ENCODE measurements around the gene PHLPP1. TPM values are rescaled to one million over a fixed set of nuclear protein-coding genes. Genes with fewer than 3 reads are reported as not detected.

Gene PHLPP1
- total and polyA plus RNA-seq, 2 donors = 3.2 to 4.5 TPM

DNA sequence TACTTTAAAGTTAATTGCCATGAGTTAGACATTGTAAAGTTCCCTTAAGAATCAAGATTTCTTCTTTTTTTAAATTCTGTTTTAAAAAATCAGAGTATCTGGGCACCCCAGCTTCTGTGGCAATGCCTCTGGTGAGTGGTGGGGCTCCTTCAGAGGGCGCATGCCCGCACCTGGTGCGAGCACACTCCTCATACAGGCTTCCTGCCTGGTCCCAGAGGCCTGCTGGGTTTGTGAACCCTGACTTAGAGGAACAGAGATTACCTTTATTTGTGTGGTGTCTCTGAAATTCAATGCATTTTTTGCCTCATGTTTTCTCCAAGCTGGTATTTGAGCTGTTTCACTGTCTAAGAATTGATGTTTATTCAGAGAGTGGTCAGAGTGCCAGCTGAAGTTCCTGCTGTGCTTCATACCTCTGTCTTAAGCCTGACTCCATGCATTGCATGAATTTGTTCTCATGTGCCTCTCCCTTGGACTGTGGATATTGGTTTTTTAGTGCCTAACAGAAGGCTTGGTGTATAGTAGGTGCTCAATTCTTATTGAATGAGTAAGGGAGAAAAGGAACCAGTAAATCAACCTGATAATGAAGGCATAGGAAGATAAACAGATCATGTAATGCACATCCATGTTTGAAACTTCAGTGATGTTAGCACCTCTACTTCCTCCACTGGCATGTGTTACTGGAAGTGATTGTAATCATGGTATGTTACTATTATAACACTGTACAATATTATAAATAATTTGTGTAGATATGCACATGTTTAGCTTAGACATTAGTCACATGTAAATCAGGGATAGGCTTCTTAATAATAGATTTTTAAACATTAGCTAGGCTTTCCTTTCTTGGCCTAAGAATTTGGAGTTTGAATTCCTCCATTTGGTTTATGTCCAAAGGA is 29.0 kb downstream of the PHLPP1 start:
- H3K36me3 ChIP-seq (ENCODE audit: control insufficient read depth in 2 of 2, insufficient read depth in 2 of 2, low read length in 1 of 2) = no peaks in the 10 kb centered on the region
- H3K27me3 ChIP-seq (ENCODE audit: control insufficient read depth in 2 of 2, insufficient read depth in 1 of 2, low read length in 1 of 2) = no peaks in the 10 kb centered on the region
- 31% methylated on average over 3 of the region's 3 CpGs for WGBS
- peak overlapping the region in 1 of 2 donors; percentile 22 for H3K27ac ChIP-seq (ENCODE audit: low read depth in 1 of 2, low read length in 1 of 2)
- no peak overlapping the region for H3K4me3 ChIP-seq (ENCODE audit: low read length in 2 of 2)
- DNase-seq (ENCODE audit: low read depth in 6 of 9, low spot score in 9 of 9) = peak in 5 of 9 donors; percentile 27 to 62 (median 32)
- peaks cover 3 to 15% of the 10 kb centered on the region in 2 donors for H3K4me1 ChIP-seq (ENCODE audit: control insufficient read depth in 2 of 2, insufficient read depth in 2 of 2, low read length in 2 of 2)
- peaks cover 0 to under 1% of the 10 kb centered on the region in 2 donors for H3K9me3 ChIP-seq (ENCODE audit: control insufficient read depth in 2 of 2, insufficient read depth in 1 of 2, low read length in 1 of 2)

GRCh38 chr18:62745089-62745751 is 29.9 kb downstream of the PHLPP1 start:
- Histone ChIP-seq H3K27ac (ENCODE audit: low read depth in 1 of 2, low read length in 1 of 2) (no peak overlapping the region), H3K36me3 (ENCODE audit: control insufficient read depth in 2 of 2, insufficient read depth in 2 of 2, low read length in 1 of 2) (no peaks in the 10 kb centered on the region), H3K4me3 (ENCODE audit: low read length in 2 of 2) (no peak overlapping the region), H3K27me3 (ENCODE audit: control insufficient read depth in 2 of 2, insufficient read depth in 1 of 2, low read length in 1 of 2) (no peaks in the 10 kb centered on the region), H3K9me3 (ENCODE audit: control insufficient read depth in 2 of 2, insufficient read depth in 1 of 2, low read length in 1 of 2) (peaks cover 0 to 4% of the 10 kb centered on the region in 2 donors), H3K4me1 (ENCODE audit: control insufficient read depth in 2 of 2, insufficient read depth in 2 of 2, low read length in 2 of 2) (peaks cover 3 to 15% of the 10 kb centered on the region in 2 donors)
- DNase-seq (ENCODE audit: low read depth in 6 of 9, low spot score in 9 of 9) = no peak
- 95% methylated on average over 3 of the region's 3 CpGs for WGBS

DNA sequence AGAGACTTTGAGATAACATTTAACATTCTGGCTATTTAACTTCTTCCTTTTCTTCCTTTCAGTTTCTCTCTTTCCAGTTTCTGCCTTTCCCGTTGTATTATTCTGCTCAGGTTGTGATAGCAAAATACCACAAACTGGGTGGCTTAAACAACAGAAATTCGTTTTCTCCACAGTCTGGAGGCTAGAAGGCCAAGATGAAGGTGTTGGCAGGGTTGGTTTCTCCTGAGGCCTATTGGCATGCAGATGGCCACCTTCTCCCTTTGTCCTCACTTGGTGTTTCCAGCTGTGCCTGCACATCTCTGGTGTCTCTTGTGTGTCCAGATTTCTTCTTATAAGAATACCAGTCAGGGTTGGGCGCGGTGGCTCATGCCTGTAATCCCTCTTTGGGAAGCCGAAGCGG is 34.0 kb downstream of the PHLPP1 start:
- 88% methylated on average over 6 of the region's 6 CpGs for WGBS
- Histone ChIP-seq H3K27ac (ENCODE audit: low read depth in 1 of 2, low read length in 1 of 2) (no peak overlapping the region), H3K4me3 (ENCODE audit: low read length in 2 of 2) (no peak overlapping the region), H3K9me3 (ENCODE audit: control insufficient read depth in 2 of 2, insufficient read depth in 1 of 2, low read length in 1 of 2) (peaks cover 0 to 4% of the 10 kb centered on the region in 2 donors), H3K4me1 (ENCODE audit: control insufficient read depth in 2 of 2, insufficient read depth in 2 of 2, low read length in 2 of 2) (peaks cover 9 to 17% of the 10 kb centered on the region in 2 donors), H3K27me3 (ENCODE audit: control insufficient read depth in 2 of 2, insufficient read depth in 1 of 2, low read length in 1 of 2) (no peaks in the 10 kb centered on the region), H3K36me3 (ENCODE audit: control insufficient read depth in 2 of 2, insufficient read depth in 2 of 2, low read length in 1 of 2) (no peaks in the 10 kb centered on the region)
- DNase-seq (ENCODE audit: low read depth in 6 of 9, low spot score in 9 of 9) = no peak

- 91% methylated on average over 3 of the region's 3 CpGs for WGBS
- Histone ChIP-seq H3K27ac (ENCODE audit: low read depth in 1 of 2, low read length in 1 of 2) (peak overlapping the region in 1 of 2 donors; percentile 69), H3K27me3 (ENCODE audit: control insufficient read depth in 2 of 2, insufficient read depth in 1 of 2, low read length in 1 of 2) (no peaks in the 10 kb centered on the region), H3K36me3 (ENCODE audit: control insufficient read depth in 2 of 2, insufficient read depth in 2 of 2, low read length in 1 of 2) (no peaks in the 10 kb centered on the region), H3K4me1 (ENCODE audit: control insufficient read depth in 2 of 2, insufficient read depth in 2 of 2, low read length in 2 of 2) (peaks cover 9 to 19% of the 10 kb centered on the region in 2 donors), H3K9me3 (ENCODE audit: control insufficient read depth in 2 of 2, insufficient read depth in 1 of 2, low read length in 1 of 2) (peaks cover 0 to 4% of the 10 kb centered on the region in 2 donors), H3K4me3 (ENCODE audit: low read length in 2 of 2) (no peak overlapping the region)
- DNase-seq (ENCODE audit: low read depth in 6 of 9, low spot score in 9 of 9) = peak in 7 of 9 donors; percentile 26 to 76 (median 48)
Measured at GRCh38 chr18:62751341-62751821, 36.0 kb downstream of the PHLPP1 start.

GRCh38 chr18:62751977-62752376 is 36.6 kb downstream of the PHLPP1 start:
- Histone ChIP-seq H3K27me3 (ENCODE audit: control insufficient read depth in 2 of 2, insufficient read depth in 1 of 2, low read length in 1 of 2) (no peaks in the 10 kb centered on the region), H3K36me3 (ENCODE audit: control insufficient read depth in 2 of 2, insufficient read depth in 2 of 2, low read length in 1 of 2) (no peaks in the 10 kb centered on the region), H3K4me3 (ENCODE audit: low read length in 2 of 2) (no peak overlapping the region), H3K9me3 (ENCODE audit: control insufficient read depth in 2 of 2, insufficient read depth in 1 of 2, low read length in 1 of 2) (peaks cover 0 to 4% of the 10 kb centered on the region in 2 donors), H3K27ac (ENCODE audit: low read depth in 1 of 2, low read length in 1 of 2) (peak overlapping the region in 1 of 2 donors; percentile 69), H3K4me1 (ENCODE audit: control insufficient read depth in 2 of 2, insufficient read depth in 2 of 2, low read length in 2 of 2) (peaks cover 9 to 19% of the 10 kb centered on the region in 2 donors)
- DNase-seq (ENCODE audit: low read depth in 6 of 9, low spot score in 9 of 9) = no peak
- 98% methylated on average over 3 of the region's 3 CpGs for WGBS

GRCh38 chr18:62754026-62754425 is 38.7 kb downstream of the PHLPP1 start:
- Histone ChIP-seq H3K27me3 (ENCODE audit: control insufficient read depth in 2 of 2, insufficient read depth in 1 of 2, low read length in 1 of 2) (no peaks in the 10 kb centered on the region), H3K4me3 (ENCODE audit: low read length in 2 of 2) (no peak overlapping the region), H3K9me3 (ENCODE audit: control insufficient read depth in 2 of 2, insufficient read depth in 1 of 2, low read length in 1 of 2) (peaks cover 0 to 4% of the 10 kb centered on the region in 2 donors), H3K4me1 (ENCODE audit: control insufficient read depth in 2 of 2, insufficient read depth in 2 of 2, low read length in 2 of 2) (peaks cover 9 to 24% of the 10 kb centered on the region in 2 donors), H3K36me3 (ENCODE audit: control insufficient read depth in 2 of 2, insufficient read depth in 2 of 2, low read length in 1 of 2) (no peaks in the 10 kb centered on the region), H3K27ac (ENCODE audit: low read depth in 1 of 2, low read length in 1 of 2) (no peak overlapping the region)
- DNase-seq (ENCODE audit: low read depth in 6 of 9, low spot score in 9 of 9) = no peak

GRCh38 chr18:62755454-62755853 is 40.1 kb downstream of the PHLPP1 start:
- WGBS = 98% methylated on average over 1 of the region's 1 CpG
- H3K9me3 ChIP-seq (ENCODE audit: control insufficient read depth in 2 of 2, insufficient read depth in 1 of 2, low read length in 1 of 2) = no peaks in the 10 kb centered on the region
- no peaks in the 10 kb centered on the region for H3K27me3 ChIP-seq (ENCODE audit: control insufficient read depth in 2 of 2, insufficient read depth in 1 of 2, low read length in 1 of 2)
- H3K27ac ChIP-seq (ENCODE audit: low read depth in 1 of 2, low read length in 1 of 2) = no peak overlapping the region
- DNase-seq (ENCODE audit: low read depth in 6 of 9, low spot score in 9 of 9) = no peak
- no peak overlapping the region for H3K4me3 ChIP-seq (ENCODE audit: low read length in 2 of 2)
- H3K4me1 ChIP-seq (ENCODE audit: control insufficient read depth in 2 of 2, insufficient read depth in 2 of 2, low read length in 2 of 2) = peaks cover 9 to 24% of the 10 kb centered on the region in 2 donors
- H3K36me3 ChIP-seq (ENCODE audit: control insufficient read depth in 2 of 2, insufficient read depth in 2 of 2, low read length in 1 of 2) = no peaks in the 10 kb centered on the region

DNA sequence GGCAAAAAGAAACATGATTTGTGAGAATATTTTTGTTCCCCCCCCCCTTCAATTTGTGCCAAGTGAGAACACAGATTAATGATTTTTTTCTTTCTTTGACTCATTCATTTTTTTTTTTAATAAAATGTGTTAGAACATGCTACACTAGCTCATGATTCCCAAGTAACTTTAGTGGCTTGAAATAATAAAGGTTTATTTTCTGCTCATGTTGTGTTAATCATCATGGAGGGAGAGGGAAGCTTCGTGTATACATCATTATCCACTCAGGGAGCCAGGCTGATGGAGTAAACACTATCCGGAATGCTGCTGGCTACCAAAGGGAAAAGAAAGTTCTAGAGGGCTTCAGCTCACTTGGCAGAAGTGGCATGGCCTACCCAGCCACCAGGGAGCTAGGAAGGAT is 40.6 kb downstream of the PHLPP1 start:
- DNase-seq (ENCODE audit: low read depth in 6 of 9, low spot score in 9 of 9) = no peak
- H3K4me3 ChIP-seq (ENCODE audit: low read length in 2 of 2) = no peak overlapping the region
- H3K27me3 ChIP-seq (ENCODE audit: control insufficient read depth in 2 of 2, insufficient read depth in 1 of 2, low read length in 1 of 2) = no peaks in the 10 kb centered on the region
- no peaks in the 10 kb centered on the region for H3K9me3 ChIP-seq (ENCODE audit: control insufficient read depth in 2 of 2, insufficient read depth in 1 of 2, low read length in 1 of 2)
- peaks cover 9 to 24% of the 10 kb centered on the region in 2 donors for H3K4me1 ChIP-seq (ENCODE audit: control insufficient read depth in 2 of 2, insufficient read depth in 2 of 2, low read length in 2 of 2)
- no peaks in the 10 kb centered on the region for H3K36me3 ChIP-seq (ENCODE audit: control insufficient read depth in 2 of 2, insufficient read depth in 2 of 2, low read length in 1 of 2)
- no peak overlapping the region for H3K27ac ChIP-seq (ENCODE audit: low read depth in 1 of 2, low read length in 1 of 2)
- WGBS = 96% methylated on average over 2 of the region's 2 CpGs
